Neural crest cell (in vitro differentiated cells): ENCODE measurements around the gene NAP1L1. TPM values are rescaled to one million over a fixed set of nuclear protein-coding genes. Genes with fewer than 3 reads are reported as not detected.

Experiments
- DNase-seq: peaks from one replicate; pipeline ENCODE4 v3.0.0; 2021; ENCODE audit warnings: low read depth, mixed read lengths, low spot score
- H3K27ac Mint-ChIP-seq: one replicate; pipeline ENCODE4 v1.8.0; 2021; ENCODE audit warnings: mild to moderate bottlenecking, mixed read lengths; ENCODE audit not compliant: unreplicated experiment
- H3K27me3 Mint-ChIP-seq: 2 replicates; pipeline ENCODE4 v1.8.0; 2021; ENCODE audit warnings: low read depth, mild to moderate bottlenecking, mixed read lengths
- H3K36me3 Mint-ChIP-seq: 2 replicates; pipeline ENCODE4 v1.8.0; 2021; ENCODE audit warnings: low read depth, mild to moderate bottlenecking, mixed read lengths
- H3K4me1 Mint-ChIP-seq: 2 replicates; pipeline ENCODE4 v1.8.0; 2021; ENCODE audit warnings: mixed read lengths
- H3K4me3 Mint-ChIP-seq: one replicate; pipeline ENCODE4 v1.8.0; 2021; ENCODE audit warnings: mild to moderate bottlenecking, mixed read lengths
- H3K9me3 Mint-ChIP-seq: 2 replicates; pipeline ENCODE4 v1.8.0; 2021; ENCODE audit warnings: mixed read lengths
- total RNA-seq: library from RNA; stranded (reverse); gene quantifications from 2 replicates; pipeline ENCODE4 v1.2.1, GENCODE V29; 2021
- TF ChIP-seq, protein P1 (sequence below): fragments of 200-600 bp; sonication (generic); conservative IDR thresholded peaks from 2 replicates; pipeline ENCODE4 v1.5.0; 2021; ENCODE audit warnings: antibody characterized with exemption, mild to moderate bottlenecking

The NAP1L1 gene
- total RNA-seq, 1 donor from 2014 or later, result 1,116 TPM

GRCh38 chr12:76117751-76118150 is 33.3 kb upstream of the NAP1L1 start:
- no peak overlapping the region for H3K27ac Mint-ChIP-seq
- TF ChIP-seq, protein P1, sequence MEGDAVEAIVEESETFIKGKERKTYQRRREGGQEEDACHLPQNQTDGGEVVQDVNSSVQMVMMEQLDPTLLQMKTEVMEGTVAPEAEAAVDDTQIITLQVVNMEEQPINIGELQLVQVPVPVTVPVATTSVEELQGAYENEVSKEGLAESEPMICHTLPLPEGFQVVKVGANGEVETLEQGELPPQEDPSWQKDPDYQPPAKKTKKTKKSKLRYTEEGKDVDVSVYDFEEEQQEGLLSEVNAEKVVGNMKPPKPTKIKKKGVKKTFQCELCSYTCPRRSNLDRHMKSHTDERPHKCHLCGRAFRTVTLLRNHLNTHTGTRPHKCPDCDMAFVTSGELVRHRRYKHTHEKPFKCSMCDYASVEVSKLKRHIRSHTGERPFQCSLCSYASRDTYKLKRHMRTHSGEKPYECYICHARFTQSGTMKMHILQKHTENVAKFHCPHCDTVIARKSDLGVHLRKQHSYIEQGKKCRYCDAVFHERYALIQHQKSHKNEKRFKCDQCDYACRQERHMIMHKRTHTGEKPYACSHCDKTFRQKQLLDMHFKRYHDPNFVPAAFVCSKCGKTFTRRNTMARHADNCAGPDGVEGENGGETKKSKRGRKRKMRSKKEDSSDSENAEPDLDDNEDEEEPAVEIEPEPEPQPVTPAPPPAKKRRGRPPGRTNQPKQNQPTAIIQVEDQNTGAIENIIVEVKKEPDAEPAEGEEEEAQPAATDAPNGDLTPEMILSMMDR, result no peak
- DNase-seq, result no peak
- no peaks in the 10 kb centered on the region for H3K27me3 Mint-ChIP-seq
- peaks cover 4% of the 10 kb centered on the region for H3K9me3 Mint-ChIP-seq
- no peak overlapping the region for H3K4me3 Mint-ChIP-seq
- no peaks in the 10 kb centered on the region for H3K4me1 Mint-ChIP-seq
- no peaks in the 10 kb centered on the region for H3K36me3 Mint-ChIP-seq

DNA sequence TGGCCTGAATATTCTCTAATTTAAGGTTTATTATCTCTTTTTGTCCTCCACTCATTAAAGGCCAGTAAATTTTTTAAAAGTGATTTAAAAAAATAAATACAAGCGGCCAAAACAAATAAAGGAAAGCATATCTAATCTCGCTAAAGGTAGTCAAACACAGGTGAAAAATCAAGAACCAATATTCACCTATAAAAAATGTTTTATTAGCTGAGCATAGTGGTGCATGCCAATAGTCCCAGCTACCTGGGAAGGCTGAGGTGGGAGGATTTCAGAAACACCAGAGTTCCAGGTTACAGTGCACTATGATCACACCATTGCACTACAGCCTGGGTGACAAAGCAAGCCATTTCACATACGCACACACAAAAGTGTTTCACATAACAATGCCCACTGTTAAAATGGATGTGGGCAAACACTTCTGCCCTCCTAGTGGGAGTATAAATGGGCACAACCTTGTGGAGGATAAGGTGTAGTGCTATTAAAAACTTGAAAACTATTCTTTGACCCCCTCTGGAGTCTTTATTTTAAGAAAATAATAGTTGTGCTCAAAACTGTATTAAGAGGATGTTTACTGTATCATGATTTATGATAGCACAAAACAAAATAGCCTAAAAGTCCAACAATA is 32.7 kb upstream of the NAP1L1 start:
- no peaks in the 10 kb centered on the region for H3K36me3 Mint-ChIP-seq
- H3K9me3 Mint-ChIP-seq, result peaks cover 4% of the 10 kb centered on the region
- H3K27me3 Mint-ChIP-seq, result no peaks in the 10 kb centered on the region
- H3K4me1 Mint-ChIP-seq, result no peaks in the 10 kb centered on the region
- TF ChIP-seq, protein P1, result no peak
- no peak overlapping the region for H3K27ac Mint-ChIP-seq
- no peak for DNase-seq
- H3K4me3 Mint-ChIP-seq, result no peak overlapping the region

- H3K27ac Mint-ChIP-seq, result no peak overlapping the region
- H3K27me3 Mint-ChIP-seq, result no peaks in the 10 kb centered on the region
- no peaks in the 10 kb centered on the region for H3K9me3 Mint-ChIP-seq
- TF ChIP-seq, protein P1, result no peak
- H3K4me1 Mint-ChIP-seq, result no peaks in the 10 kb centered on the region
- DNase-seq, result no peak
- H3K4me3 Mint-ChIP-seq, result no peak overlapping the region
- H3K36me3 Mint-ChIP-seq, result no peaks in the 10 kb centered on the region
Observed at GRCh38 chr12:76113800-76114757, 29.6 kb upstream of the NAP1L1 start.

DNA sequence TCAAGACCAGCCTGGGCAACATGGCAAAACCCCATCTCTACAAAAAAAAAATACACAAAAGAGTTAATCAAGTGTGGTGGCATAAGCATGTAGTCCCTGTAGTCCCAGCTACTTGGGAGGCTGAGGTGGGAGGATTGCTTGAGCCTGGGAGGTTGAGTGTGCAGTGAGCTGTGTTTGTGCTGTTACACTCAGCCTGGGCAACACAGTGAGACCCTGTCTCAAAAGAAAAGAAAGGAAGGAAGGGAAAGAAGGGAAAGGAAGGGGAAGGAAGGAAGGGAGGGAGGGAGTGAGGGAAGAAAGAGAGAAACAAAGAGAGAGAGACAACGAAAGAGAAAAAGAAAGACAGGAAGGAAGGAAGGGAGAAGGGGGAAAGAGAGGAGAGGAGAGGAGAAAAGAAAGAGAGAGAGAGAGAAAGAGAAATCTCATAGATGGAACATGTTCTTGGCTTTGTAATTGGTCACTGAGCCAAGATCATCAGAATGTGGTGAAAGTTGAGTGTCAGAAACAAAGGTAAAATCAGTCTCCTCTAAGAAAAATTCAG is 26.8 kb upstream of the NAP1L1 start:
- no peaks in the 10 kb centered on the region for H3K4me1 Mint-ChIP-seq

GRCh38 chr12:76109879-76110278 is 25.4 kb upstream of the NAP1L1 start:
- TF ChIP-seq, protein P1, result no peak
- H3K27ac Mint-ChIP-seq, result no peak overlapping the region
- H3K36me3 Mint-ChIP-seq, result no peaks in the 10 kb centered on the region
- H3K4me3 Mint-ChIP-seq, result no peak overlapping the region
- H3K4me1 Mint-ChIP-seq, result no peaks in the 10 kb centered on the region
- H3K9me3 Mint-ChIP-seq, result no peaks in the 10 kb centered on the region
- no peak for DNase-seq
- H3K27me3 Mint-ChIP-seq, result no peaks in the 10 kb centered on the region

More for the DNA sequence above, 26.8 kb upstream of the NAP1L1 start:
- no peak overlapping the region for H3K4me3 Mint-ChIP-seq
- no peaks in the 10 kb centered on the region for H3K27me3 Mint-ChIP-seq
- H3K36me3 Mint-ChIP-seq, result no peaks in the 10 kb centered on the region
- H3K9me3 Mint-ChIP-seq, result no peaks in the 10 kb centered on the region
- DNase-seq, result no peak
- TF ChIP-seq, protein P1, result no peak
- H3K27ac Mint-ChIP-seq, result peak overlapping the region; percentile 19
